Measurements from ENCODE around the gene TCEA2.

TCEA2 gene

DNA sequence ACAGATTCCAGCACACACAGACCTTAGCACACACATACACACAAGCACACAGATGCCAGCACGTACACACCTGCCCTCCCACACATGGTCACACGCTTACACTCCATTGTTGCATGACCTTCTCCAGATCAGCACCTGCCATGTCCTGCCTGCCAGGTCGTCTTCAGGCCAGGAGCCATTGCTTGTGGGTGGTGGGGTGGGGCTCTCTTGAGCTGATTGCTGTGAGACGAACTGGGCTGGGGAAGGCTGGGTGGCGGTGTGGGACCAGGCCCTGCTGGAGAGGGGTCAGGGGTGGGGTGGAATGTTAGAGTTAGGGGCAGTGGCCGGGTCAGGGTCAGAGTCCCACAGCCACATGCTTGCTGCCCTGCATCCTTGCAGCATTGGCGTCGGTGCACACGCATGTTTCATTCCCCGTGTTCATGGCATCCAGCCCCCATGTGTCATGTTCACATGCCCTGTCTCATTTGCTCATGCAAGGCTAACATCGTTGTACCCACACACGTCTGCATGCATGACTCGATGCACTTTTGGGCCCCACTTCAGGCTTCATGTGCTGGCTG is 50.9 kb downstream of the TCEA2 start:
- no peaks in the 10 kb centered on the region for H3K4me1 ChIP-seq (ENCODE audit: low read length)
- no peaks in the 10 kb centered on the region for H3K9me3 ChIP-seq (replicated peaks; ENCODE audit: insufficient read depth, low read length)
- no peak for TF ChIP-seq CTCF (IDR thresholded peaks at IDR 0.05; ENCODE audit: low read length)
- no peak for TF ChIP-seq EZH2 (optimal IDR thresholded peaks at IDR 0.05; ENCODE audit: low read depth, low read length)
- TF ChIP-seq EZH2phosphoT487 (IDR thresholded peaks at IDR 0.05; ENCODE audit: low read length), result no peak

DNA sequence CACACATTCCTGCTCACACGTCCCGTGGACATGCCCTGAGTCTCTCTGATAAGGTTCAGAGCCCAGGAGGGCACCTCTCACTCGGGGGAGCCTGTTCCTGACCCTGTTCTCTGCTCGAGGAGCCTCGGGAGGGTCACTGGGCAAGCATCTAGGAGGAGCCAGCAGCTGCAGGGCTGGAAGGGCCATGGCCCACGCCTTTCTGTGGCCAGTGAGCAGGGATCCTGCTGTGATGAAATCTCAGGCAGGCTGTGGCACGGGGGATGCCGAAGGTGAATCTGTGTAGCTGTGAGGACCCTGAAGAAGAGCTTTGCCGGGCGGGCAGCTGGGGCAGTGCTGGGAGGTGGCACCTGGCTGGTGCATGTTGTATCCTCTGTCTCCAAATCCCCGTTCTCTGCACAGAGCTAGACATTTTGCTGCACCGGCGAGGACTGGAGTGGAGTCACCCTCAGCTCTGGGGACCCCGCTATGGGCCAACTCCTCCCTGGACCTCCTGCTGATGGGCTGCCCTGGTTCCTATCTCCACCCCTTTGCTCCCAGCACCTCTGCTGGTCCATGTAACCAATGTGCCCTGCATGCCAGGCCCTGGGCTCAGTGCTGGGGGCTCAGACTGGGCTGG is 51.5 kb downstream of the TCEA2 start:
- Histone ChIP-seq H3K36me3 (replicated peaks; ENCODE audit: insufficient read depth, low read length) (no peaks in the 10 kb centered on the region), H3K4me1 (ENCODE audit: low read length) (no peaks in the 10 kb centered on the region), H3K9ac (ENCODE audit: low read length) (no peak overlapping the region), H3K79me2 (ENCODE audit: low read length) (no peaks in the 10 kb centered on the region), H3K9me3 (replicated peaks; ENCODE audit: insufficient read depth, low read length) (no peaks in the 10 kb centered on the region), H3F3A (ENCODE audit: insufficient read depth, low read length) (no peaks in the 10 kb centered on the region), H4K20me1 (ENCODE audit: insufficient read depth, low read length) (no peaks in the 10 kb centered on the region), H3K4me3 (ENCODE audit: low read length) (no peak overlapping the region), H3K27ac (ENCODE audit: low read length) (no peak overlapping the region), H3K4me2 (ENCODE audit: low read depth, low read length) (no peak overlapping the region), H3K9me2 (replicated peaks; ENCODE audit: insufficient read depth, low read length) (no peaks in the 10 kb centered on the region), H2AFZ (ENCODE audit: low read length) (no peak overlapping the region), H3K27me3 (replicated peaks; ENCODE audit: insufficient read depth, low read length) (peaks cover 76% of the 10 kb centered on the region)
- TF ChIP-seq CTCF (IDR thresholded peaks at IDR 0.05; ENCODE audit: low read length) (no peak), EZH2 (optimal IDR thresholded peaks at IDR 0.05; ENCODE audit: low read depth, low read length) (no peak), EZH2phosphoT487 (IDR thresholded peaks at IDR 0.05; ENCODE audit: low read length) (no peak)
- DNase-seq, result no peak

More for the DNA sequence above, 50.9 kb downstream of the TCEA2 start:
- no peaks in the 10 kb centered on the region for H4K20me1 ChIP-seq (ENCODE audit: insufficient read depth, low read length)
- H3K4me2 ChIP-seq (ENCODE audit: low read depth, low read length), result no peak overlapping the region
- no peaks in the 10 kb centered on the region for H3K36me3 ChIP-seq (replicated peaks; ENCODE audit: insufficient read depth, low read length)
- H3K27ac ChIP-seq (ENCODE audit: low read length), result no peak overlapping the region
- no peak overlapping the region for H3K4me3 ChIP-seq (ENCODE audit: low read length)
- peaks cover 82% of the 10 kb centered on the region for H3K27me3 ChIP-seq (replicated peaks; ENCODE audit: insufficient read depth, low read length)
- DNase-seq, result no peak
- H2AFZ ChIP-seq (ENCODE audit: low read length), result no peak overlapping the region
- H3K9me2 ChIP-seq (replicated peaks; ENCODE audit: insufficient read depth, low read length), result no peaks in the 10 kb centered on the region
- H3F3A ChIP-seq (ENCODE audit: insufficient read depth, low read length), result no peaks in the 10 kb centered on the region
- no peaks in the 10 kb centered on the region for H3K79me2 ChIP-seq (ENCODE audit: low read length)
- no peak overlapping the region for H3K9ac ChIP-seq (ENCODE audit: low read length)

GRCh38 chr20:64115171-64115911 is 52.3 kb downstream of the TCEA2 start:
- Histone ChIP-seq H3K9ac (ENCODE audit: low read length) (no peak overlapping the region), H3K4me1 (ENCODE audit: low read length) (no peaks in the 10 kb centered on the region), H3K9me3 (replicated peaks; ENCODE audit: insufficient read depth, low read length) (no peaks in the 10 kb centered on the region), H4K20me1 (ENCODE audit: insufficient read depth, low read length) (no peaks in the 10 kb centered on the region), H3K27me3 (replicated peaks; ENCODE audit: insufficient read depth, low read length) (peaks cover 72% of the 10 kb centered on the region), H2AFZ (ENCODE audit: low read length) (no peak overlapping the region), H3K27ac (ENCODE audit: low read length) (no peak overlapping the region), H3K4me3 (ENCODE audit: low read length) (no peak overlapping the region), H3K9me2 (replicated peaks; ENCODE audit: insufficient read depth, low read length) (no peaks in the 10 kb centered on the region), H3K4me2 (ENCODE audit: low read depth, low read length) (no peak overlapping the region), H3F3A (ENCODE audit: insufficient read depth, low read length) (no peaks in the 10 kb centered on the region), H3K79me2 (ENCODE audit: low read length) (no peaks in the 10 kb centered on the region), H3K36me3 (replicated peaks; ENCODE audit: insufficient read depth, low read length) (no peaks in the 10 kb centered on the region)
- TF ChIP-seq CTCF (IDR thresholded peaks at IDR 0.05; ENCODE audit: low read length) (no peak), EZH2phosphoT487 (IDR thresholded peaks at IDR 0.05; ENCODE audit: low read length) (no peak), EZH2 (optimal IDR thresholded peaks at IDR 0.05; ENCODE audit: low read depth, low read length) (no peak)
- no peak for DNase-seq

All from MM.1S (cell line).